DMS153 (cell line): ENCODE results near the gene ZNF35.
"Not testable (repeated sequence)": the region's sequence is repeated elsewhere in the genome, so short reads cannot be mapped to it uniquely, and the experiment has no call there.

Experiments used
- DNase-seq: peaks from one replicate; lab custom pipeline; 2025; lab: John Stamatoyannopoulos, UW

Gene ZNF35

DNA sequence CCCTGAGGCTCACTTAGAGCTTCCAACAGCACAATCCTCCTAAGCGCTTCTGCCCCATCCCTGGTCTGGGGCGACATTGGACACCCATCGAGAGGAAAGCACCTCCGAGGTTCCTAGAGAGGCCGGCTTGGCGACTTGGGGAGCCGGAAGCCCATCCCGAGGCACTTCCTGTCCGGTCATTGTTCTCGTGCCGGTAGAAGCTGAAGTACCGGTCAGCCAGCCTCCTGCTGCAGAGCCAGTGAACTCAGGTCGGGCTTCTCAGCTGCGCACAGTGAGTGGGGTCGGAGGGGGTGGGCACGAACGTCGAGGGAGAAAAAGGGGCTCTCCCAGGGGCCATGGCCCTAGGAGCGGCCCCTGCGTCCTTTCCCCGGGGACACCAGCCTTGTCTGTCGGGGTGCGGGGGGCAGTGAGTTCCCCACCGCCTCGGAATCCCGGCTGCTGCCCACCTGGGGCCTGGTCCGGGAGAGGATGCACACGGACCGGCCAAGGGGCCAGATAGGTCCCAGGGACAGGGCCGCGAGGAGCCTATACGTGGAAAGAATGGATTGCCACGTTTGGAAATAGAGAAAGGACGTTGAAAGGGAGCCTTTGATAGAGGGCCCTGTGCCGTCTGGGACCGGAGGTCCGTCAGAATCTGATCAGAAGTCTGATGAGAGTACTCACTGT lies at the start of gene ZNF35:
TSS of gene ZNF35 (plus strand) at position 169 of the 666 bp plus-strand sequence. CDS start 2,336 bp downstream, outside the sequence.
- DNase-seq: peak; percentile 50

DNA sequence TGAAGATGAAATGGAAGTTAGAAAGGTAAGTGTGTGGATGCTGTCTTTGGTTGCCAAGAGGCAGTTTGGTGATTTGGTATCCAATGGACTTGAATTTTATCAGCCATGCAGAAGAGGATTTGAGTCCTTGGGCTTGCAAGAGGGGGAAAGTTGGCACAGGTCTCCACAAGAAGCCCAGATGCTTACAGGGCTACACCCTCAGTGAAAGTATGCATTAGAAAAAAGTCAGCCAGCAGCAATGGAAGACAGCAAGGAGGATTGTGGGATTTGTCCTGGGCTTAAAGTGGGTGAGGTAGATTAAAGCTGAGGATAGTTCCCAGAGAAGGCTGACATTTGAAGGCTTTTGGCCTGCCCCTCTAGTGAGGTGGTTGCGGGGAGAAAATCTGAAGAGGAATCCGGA lies 46.8 kb upstream of the ZNF35 start:
- DNase-seq: no peak

DNA sequence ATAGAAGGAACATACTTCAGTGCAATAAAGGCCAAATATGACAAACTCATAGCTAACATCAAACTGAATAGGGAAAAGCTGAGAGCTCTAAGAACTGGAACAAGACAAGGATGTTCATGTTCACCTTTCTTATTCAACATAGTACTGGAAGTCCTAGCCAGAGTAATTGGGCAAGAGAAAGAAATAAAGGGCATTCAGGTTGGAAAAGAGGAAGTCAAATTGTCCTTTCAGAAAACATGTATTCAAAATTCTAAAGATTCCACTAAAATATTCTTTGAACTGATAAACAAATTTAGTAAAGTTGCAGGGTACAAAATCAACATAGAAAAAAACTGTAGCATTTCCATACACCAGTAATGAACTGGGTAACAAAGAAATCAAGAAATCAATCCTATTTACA lies 35.9 kb upstream of the ZNF35 start:
- no peak for DNase-seq

DNA sequence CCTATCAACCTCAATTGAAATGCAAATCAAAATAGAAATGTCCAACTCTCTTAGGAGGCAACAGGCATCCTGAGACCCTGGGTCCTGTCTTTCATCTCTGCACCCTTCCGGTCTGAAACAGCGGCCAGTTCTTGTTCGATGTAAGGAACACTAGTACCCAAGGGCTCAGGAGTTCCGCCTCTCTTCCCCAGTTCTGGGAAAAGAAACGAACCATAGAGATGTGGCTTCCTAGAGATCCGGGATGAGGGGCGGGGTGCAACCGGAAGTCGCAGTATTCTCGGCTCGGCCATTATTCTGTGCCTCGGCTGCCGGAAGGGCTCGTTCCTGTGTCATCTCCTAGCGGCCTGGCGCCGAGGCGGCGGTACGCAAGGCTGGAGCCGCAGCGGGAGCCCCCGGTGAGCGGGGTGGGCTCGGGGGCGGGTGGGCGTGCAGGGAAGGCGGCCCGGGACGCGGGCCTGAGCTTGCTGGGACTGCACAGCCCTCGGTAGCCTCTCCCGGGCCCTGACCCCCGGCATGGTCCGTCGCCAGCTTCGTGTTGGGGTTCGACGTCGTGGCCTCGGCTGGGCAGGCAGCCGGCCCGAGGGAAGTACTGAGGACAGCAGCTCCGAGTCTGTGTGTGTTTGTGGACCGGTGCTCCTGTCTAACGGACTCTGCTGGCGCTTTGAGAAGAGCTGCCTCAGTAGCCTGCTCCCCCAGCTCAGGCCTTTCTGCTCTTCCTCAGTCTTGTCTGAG lies 23.6 kb upstream of the ZNF35 start, which contains the start of gene ZNF197:
TSS of gene ZNF197 (plus strand) at position 288 of the 732 bp plus-strand sequence. CDS start 4,119 bp downstream, outside the sequence.
- peak; percentile 77 for DNase-seq

DNA sequence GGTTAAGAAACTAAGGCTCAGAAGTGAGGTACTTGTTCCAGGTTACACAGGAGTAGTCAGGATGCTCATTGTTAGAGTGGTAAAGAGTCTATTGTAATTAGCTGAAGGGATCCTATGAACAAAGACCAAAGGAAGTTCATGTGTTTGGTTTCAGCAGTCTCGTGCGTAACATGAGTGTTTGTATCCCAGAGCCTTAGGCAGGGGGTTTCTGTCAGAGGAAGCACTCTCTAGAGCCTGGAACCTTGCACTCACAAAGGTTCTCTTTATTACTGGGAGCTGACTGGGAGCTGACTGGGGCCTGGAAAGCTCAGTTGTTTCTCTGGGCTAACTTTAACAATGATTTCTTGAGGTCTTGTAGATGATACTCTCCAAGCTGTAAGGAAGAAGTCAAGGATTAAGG lies 19.8 kb upstream of the ZNF35 start:
- DNase-seq: no peak

DNA sequence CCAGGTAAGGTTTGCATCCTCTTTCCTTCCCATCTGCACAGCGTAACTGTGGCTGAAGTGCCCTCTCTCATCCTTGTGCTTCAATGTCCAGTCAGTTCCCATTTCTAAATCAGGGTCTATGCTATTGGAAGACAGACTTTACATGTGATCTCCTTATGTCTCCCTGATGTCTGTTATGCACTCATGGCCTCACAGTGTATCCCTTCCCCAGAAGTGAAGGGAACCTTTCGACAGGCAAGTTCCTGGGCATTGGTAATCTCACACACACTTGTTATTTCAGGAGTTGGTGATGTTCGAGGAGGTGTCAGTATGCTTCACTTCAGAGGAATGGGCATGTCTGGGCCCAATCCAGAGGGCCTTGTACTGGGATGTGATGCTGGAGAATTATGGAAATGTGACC lies 16.3 kb upstream of the ZNF35 start:
- no peak for DNase-seq

DNA sequence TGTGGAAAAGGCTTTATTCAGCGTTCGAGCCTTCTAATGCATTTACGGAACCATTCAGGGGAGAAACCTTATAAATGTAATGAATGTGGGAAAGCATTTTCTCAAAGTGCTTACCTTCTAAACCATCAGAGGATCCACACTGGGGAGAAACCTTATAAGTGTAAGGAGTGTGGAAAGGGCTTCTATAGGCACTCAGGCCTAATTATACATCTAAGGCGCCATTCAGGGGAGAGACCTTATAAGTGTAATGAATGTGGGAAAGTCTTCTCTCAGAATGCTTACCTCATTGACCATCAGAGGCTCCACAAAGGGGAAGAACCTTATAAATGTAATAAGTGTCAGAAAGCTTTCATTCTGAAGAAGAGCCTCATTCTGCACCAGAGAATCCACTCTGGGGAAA lies 6.2 kb upstream of the ZNF35 start:
- DNase-seq: no peak

DNA sequence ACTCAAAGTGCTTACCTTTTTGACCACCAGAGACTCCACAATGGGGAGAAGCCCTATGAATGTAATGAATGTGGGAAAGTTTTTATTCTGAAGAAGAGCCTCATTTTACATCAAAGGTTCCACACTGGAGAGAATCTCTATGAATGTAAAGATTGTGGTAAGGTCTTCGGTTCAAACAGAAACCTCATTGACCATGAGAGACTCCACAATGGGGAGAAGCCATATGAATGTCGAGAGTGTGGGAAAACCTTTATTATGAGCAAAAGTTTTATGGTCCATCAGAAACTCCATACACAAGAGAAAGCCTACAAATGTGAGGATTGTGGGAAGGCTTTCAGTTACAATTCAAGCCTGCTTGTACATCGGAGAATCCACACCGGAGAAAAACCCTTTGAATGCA lies 5.5 kb upstream of the ZNF35 start:
- no peak for DNase-seq

DNA sequence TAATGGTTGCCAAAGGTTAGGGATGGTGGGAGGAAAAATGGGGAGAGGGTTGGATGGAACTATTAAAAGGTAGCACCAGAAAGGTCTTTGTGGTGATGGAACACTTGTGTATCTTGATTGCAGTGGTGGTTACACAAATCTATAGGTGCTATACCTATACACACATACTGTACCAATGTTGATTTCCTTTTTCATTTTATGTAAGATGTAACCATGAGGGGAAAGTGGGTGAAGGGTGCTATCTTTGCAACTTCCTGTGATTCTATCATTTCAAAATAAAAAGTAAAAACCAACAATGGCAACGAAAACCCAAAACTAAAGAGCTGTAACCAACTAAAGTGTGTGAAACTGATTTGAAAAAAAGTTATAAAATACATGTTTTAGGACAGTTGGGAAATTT lies 761 bp upstream of the ZNF35 start:
- DNase-seq: no peak

DNA sequence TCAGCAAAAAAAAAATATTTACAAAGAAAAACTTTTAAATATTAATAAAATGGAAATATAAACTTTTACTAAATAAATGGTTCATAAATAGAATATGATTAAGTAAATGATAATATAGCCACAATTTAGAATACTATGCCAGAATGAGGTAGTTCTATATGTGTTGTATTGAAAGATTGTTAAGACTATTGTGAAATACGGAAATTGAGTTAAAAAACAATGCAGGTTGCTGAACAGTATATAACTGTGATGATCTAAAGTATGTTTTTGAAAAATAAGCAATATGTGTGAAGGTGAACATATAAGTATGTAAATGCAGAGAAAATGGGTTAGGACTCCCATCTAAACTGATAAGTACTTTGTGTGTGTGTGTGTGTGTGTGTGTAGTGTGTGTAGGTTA lies 1.2 kb downstream of the ZNF35 start:
- no peak for DNase-seq

DNA sequence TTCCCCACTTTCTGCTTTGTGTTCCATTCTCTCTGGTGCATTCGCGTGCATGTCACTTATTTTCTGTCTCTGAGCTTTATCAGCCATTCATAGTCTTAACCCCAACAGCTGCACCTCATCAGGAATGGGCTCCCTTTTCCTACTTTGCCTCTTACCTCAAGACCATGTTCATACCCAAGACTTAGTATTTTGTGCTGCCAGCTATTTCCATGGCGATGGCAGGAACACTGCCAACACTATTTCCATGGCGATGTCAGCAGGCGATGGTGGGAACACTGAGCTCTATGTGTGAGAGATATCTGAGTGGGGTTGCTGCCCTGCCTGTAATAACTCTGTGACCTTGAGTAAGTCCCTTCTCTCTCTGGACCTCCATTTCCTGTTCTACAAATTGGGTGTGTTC lies 5.5 kb downstream of the ZNF35 start:
- no peak for DNase-seq

DNA sequence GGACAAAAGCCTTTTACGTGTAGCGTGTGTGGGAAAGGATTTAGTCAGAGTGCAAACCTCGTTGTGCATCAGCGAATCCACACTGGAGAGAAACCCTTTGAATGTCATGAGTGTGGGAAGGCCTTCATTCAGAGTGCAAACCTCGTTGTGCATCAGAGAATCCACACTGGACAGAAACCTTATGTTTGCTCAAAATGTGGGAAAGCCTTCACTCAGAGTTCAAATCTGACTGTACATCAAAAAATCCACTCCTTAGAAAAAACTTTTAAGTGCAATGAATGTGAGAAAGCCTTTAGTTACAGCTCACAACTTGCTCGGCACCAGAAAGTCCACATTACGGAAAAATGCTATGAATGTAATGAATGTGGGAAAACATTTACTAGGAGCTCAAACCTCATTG lies 10.5 kb downstream of the ZNF35 start:
- no peak for DNase-seq

DNA sequence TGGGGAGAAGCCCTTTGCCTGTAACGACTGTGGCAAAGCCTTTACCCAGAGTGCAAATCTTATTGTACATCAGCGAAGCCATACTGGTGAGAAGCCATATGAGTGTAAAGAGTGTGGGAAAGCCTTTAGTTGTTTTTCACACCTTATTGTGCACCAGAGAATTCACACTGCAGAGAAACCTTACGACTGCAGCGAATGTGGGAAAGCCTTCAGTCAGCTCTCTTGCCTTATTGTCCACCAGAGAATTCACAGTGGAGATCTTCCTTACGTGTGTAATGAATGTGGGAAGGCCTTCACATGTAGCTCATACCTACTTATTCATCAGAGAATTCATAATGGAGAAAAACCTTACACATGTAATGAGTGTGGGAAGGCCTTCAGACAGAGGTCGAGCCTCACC lies 10.9 kb downstream of the ZNF35 start:
- no peak for DNase-seq

DNA sequence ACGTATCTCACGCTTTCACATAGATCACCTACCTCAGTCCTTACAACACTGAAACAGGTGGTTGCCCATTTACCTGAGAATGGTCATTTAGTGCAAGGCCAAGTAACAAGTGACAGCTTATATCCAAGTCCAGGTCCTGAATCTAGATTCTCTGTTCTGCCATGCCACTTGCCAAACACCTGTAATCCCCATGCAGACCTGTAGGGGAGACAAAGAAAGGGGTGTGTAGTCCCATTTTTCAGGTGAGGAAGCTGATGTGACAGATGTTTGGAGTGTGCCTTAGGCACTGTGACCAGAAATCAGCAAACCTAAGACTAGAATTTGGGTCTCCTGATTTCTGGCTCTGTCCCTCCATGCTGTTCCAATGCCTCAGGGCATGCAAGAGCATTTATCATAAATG lies 12.7 kb downstream of the ZNF35 start:
- no peak for DNase-seq

DNA sequence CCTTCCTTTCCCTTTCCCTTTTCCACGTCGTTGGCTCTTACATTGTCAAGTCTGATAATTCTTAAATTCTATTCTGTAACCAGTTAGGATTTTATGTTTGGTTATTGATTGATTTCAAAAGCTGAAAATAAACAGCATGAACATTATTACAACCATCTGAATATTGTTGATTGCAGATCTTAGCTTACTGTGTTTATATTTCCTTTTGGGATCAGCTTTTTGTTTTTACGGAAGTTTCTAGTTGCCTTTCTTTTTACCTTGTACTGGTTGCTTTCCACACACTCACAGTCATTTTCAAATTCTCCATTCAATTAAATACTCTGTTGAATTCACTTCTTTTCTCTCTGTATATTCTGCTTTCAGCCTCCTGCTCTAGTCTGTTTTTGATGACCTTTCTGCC lies 16.6 kb downstream of the ZNF35 start:
- DNase-seq: no peak

DNA sequence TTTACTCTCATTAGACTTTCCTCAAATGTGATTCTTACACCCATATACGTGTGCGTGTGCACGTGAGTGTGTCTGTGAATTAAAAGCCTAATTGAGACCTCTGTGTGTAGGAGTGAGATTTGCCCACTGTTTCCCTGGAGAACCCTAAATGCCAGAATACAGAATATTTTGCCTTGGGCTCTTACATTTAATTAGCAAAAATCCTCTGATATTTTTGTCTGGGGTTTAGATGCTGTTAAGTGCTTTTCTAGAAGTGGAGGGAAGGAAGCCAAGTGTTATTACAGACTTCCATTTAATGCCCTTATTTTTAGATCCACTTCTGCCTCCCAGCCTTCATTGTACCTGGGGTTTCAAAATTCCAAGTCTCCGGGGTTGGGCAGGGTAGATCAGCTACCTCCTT lies 17.8 kb downstream of the ZNF35 start:
- DNase-seq: no peak

DNA sequence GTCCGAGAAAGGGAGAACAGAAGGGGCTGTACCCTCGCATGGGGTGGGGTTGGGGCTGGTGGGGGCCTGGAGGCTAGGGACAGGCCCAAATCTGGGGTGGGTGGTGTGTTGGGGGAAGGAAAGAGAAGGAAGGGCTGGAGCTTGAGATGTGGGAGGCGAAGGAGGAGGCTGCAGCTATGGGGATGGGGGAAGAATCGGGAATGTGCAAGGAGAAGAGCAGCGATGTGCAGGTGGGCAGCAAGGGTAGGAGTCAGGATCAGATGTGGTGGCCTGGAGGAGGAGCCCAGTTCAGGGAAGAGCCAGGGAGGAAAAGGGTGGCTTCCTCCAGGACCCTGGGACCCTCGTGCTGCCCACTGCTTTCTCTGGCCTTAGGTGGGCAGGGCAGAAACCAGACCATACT lies 21.2 kb downstream of the ZNF35 start:
- DNase-seq: no peak

DNA sequence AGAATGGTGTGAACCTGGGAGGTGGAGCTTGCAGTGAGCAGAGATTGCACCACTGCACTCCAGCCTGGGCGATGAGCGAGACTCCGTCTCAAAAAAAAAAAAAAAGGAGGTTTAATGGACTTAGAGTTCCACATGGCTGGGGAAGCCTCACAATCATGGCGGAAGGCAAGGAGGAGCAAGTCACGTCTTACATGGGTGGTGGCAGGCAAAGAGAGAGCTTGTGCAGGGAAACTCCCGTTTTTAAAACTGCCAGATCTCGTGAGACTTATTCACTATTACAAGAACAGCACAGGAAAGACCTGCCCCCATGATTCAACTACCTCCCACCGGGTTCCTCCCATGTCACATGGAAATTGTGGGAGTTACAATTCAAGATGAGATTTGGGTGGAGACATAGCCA lies 24.9 kb downstream of the ZNF35 start:
- DNase-seq: not testable (repeated sequence)

DNA sequence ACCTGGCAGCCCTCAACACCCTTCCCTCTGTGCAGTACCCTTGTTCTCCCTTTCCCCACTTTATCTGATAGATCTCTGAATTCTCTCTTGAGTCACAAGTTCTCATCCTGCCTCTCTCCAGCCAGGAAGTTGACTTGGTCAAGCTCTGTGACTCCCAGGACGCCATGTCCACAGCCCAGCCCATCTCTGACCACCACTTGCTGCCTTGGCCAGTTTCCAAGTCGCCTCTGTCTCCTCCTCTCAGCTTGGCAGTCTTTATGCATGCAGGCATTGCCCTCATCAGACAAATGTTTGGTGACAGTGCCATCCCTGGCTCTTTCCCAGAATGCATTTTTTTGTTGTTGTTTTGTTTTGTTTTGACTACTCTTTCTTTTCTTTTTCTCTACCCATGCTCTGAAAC lies 25.7 kb downstream of the ZNF35 start:
- no peak for DNase-seq

DNA sequence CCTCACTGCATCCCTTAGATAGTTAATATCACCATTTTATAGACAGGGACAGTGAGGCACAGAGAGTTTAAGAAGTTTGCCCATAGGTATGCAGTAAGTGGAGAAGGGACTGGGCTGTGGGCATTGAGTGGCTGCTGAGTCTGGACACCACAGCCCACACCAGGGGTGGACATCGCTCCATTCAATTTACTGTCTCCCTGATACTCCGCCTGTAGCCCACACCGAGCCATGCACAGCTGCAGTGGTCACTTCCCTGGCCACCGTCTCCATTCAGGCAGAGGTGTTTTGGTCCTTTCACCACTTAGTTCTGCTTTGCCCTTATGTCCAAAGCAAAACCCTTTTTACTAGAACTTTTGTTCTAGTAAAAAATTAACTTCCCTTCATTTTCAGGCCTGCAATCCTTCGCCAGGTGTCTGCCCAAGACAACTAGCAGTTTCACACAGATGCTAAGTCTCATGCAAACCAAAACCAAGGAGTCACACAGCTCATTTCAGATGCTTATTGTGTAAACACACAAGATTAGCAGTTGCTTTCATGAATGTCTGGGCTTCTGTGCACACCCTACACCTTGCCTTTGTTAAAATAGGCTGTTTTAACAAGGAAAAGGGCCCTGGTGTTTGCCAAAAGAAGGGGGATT lies 30.1 kb downstream of the ZNF35 start:
- DNase-seq: no peak

DNA sequence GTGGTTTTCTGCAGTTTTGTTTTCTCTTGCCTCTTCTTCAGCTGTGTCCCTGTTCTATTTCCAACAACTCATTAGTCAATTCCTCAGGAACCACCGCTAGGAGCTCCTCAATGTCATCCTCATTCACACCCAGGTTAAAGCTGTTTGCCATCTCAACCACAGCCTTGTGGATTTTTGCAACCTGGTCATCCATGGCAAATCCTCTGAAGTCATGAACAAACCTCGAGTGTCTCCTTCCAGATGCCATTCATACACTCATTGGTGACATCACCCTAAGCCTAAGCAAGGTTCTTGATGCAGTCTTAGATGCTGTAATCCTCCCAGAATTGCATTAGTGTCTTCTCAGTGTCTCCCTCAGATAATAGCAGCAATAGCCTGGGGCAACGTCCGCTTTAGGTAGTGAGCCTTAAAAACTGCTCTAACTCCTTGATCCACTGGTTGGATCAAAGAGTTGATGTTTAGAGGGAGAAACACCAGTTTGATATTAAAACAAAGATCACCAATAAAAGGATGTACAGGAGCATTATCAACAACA lies 32.5 kb downstream of the ZNF35 start:
- DNase-seq: no peak

DNA sequence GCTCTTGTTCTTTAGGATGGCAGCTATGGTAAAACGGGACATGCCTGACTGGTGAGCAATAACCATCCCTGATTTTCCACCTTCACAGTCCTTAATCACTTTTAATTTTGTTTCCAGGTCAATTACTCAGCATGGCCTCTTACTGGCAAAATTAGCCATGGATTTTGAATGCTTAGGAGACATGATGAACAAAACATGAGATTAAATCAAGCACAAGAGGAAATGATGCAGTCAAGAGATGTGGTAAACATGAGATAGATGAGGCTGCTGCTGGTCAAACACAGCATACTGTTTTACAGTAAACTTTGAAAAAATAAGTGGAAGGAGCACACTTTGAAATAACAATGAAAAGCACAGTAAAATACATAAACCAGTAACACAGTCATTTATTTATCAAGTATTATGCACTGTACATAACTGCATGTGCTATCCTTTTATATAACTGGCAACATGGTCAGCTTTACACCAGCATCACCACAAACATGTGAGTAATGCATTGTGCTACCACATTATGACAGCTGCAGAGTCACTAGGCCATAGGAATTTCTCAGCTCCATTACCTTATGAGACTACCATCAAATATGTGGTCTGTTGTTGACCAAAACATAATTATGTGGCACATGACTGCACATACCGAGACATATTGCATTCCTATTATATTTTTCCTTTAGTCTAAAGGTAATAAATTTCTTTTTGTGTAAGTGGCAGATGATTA lies 33.8 kb downstream of the ZNF35 start:
- DNase-seq: no peak
